ENCODE measurements around the gene PMF1.

PMF1 gene

GRCh38 chr1:156241311-156241811 is 28.6 kb downstream of the PMF1 start:
- no peak for DNase-seq

- no peak for DNase-seq
These were observed 29.1 kb downstream of the PMF1 start, which contains the start of gene BGLAP for GRCh38 chr1:156241926-156242325. BGLAP (plus strand) TSS chr1:156242184; CDS start chr1:156242232, 48 bp downstream.

DNA sequence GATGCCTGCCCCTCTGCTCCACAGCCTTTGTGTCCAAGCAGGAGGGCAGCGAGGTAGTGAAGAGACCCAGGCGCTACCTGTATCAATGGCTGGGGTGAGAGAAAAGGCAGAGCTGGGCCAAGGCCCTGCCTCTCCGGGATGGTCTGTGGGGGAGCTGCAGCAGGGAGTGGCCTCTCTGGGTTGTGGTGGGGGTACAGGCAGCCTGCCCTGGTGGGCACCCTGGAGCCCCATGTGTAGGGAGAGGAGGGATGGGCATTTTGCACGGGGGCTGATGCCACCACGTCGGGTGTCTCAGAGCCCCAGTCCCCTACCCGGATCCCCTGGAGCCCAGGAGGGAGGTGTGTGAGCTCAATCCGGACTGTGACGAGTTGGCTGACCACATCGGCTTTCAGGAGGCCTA is 29.9 kb downstream of the PMF1 start:
- no peak for DNase-seq

- DNase-seq, result no peak
These were observed 31.3 kb downstream of the PMF1 start for GRCh38 chr1:156244126-156244525.

GRCh38 chr1:156244712-156245111 is 31.9 kb downstream of the PMF1 start:
- no peak for DNase-seq

DNA sequence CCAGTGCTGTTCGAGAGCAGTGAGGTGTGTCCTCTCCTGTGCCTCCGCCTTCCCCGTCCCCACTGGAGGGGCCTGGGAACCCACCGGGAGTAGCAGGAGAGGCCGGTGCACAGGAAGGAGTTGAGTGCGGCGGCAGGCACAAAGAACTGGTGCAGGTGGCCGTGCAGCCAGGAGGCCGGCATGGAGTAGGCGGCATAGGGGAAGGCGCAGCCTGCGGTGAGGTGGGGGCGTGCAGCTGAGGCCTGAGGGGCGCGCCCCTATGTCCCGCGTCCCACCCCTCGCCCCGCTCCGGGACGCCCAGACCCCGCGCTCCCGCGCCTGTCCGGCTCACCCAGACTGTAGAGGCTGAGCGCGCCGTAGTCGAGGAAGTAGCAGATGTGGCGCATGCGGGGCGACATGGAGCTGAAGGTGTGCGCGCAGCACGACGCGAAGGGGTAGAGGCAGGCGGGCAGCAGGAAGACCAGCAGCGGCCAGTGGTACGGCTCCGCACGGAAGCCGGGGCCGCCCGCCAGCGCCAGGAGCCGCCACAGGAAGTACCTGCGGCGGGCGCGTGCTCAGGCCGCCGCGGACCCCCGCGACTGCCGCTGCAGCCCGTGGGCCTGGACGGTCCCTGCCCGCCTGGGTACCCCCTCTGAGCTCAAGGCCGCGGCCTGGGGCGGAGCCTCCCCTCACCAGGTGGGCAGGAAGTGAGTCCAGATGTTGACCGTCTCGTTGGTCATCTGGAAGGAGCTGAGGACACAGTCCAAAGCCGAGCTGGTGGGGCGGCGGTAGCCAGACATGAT is 32.8 kb downstream of the PMF1 start:
- DNase-seq, result peak; percentile 26

DNA sequence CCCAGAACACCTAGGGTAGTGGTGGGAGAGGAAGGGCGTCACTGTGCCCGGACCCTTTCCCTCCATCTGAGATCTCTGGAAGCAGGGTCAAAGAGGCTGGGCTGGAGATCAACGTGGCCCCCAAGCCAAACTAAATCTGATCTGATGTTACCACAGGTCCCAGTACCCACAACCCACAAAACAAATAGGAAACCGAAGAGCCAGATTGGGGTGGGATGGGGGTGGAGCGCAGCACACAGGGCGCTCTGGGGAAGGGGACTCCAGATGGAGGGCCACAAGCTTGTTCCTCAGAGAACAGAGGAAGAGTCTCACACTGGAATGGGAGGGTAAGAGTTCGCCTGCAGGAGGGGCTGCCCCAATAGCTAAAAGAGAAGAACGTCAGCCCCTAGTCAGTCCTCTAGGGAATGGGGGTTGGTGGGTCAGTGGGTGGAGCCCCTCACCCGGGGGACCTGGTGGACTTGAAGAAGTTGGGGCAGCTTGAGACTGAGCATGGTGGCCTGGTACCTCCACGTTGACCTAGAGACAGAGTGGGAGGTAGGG is 33.5 kb downstream of the PMF1 start:
- no peak for DNase-seq

- DNase-seq, result no peak
These were observed 34.1 kb downstream of the PMF1 start for GRCh38 chr1:156246781-156247459.

DNA sequence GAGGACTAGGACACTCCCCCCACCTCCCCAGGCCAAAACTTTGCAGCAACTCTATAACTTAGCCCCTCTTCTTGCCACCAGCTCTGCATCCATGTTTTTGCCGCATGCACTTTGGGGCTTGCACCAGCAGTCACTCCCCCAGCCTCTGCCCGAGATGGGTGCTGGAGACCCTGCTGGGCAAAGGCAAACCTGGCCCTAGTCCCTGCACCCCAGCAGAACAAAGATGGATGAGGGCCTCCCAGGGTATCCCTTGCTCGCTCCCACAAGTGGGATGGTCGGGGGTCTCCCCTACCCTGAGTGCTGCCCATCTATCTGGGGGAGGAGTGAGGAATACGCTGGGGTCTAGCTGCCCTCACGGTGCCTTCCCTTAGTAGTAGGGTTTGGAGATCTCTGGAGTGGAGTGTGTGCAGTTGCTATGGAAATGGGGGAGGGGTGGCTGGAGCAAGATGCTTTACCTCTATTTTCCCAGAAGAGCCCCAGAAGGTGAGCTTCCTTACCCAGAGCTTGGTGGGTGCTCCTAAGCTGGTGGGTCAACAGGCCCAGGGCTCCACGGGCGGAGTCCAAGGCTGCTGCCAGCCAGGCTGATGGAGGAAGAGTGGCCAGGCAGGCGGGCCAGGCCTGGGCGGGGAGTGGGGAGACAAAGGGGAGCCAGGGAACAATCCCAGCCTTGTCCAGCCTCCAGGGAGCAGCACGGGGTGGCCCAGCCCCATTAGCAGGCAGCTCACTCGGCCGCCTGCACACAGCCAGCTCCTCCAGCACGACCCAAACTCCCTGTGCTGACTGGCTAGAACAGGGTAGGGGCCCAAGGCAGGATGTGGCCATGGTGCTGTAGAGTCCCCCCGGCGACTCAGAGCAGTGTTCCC is 34.9 kb downstream of the PMF1 start, which contains the start of gene PAQR6:
Gene PAQR6, minus strand, starts transcription at position 597 of the 863 bp plus-strand sequence. CDS start 1,325 bp downstream, outside the sequence.
- no peak for DNase-seq

GRCh38 chr1:156248323-156248683 is 35.5 kb downstream of the PMF1 start:
- no peak for DNase-seq

DNA sequence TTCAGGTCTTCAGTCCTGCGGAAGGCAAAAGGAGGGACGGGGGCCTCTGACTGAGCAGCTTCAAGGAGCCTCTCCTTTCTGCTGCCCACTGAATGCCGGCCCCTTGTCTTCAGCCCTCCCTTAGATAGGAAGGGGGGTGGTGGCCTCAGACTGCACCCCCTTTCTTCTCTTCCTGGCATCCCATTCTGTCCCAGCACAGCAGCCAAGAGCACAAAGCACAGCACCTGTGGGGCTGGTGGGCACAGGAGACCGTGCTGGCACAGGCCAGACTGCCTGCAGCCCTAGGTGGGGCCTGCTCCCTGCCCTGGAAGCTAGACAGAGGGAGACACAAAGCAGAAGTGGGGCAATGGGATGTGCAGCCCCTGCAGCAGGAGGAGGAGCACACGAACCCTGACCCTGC is 36.8 kb downstream of the PMF1 start:
- DNase-seq, result no peak

GRCh38 chr1:156251527-156251926 is 38.7 kb downstream of the PMF1 start:
- no peak for DNase-seq

- DNase-seq, result no peak
These were observed 40.8 kb downstream of the PMF1 start for GRCh38 chr1:156253634-156254033.

GRCh38 chr1:156257711-156258110 is 44.9 kb downstream of the PMF1 start:
- no peak for DNase-seq

GRCh38 chr1:156258859-156259258 is 46.1 kb downstream of the PMF1 start:
- DNase-seq, result no peak

DNA sequence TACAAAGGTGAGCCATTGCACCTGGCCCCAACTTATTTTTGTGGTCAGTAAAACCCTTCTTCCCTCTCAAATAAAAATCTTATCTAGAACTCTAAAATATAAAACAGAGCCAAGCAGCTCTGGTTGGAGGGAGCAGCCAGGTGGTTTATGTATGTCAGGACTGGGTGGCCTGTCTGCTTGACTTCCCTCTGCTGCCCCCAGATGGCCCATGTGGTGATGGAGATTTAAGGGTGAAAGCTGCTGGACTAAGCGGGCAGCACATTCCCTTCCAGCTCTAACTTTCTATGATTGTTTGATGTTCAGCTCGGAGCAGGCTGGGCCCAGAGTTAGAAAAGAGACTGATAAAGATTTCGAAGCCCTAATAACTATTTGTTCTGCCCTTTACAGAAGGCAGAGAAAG is 47.0 kb downstream of the PMF1 start:
- DNase-seq, result no peak

- DNase-seq, result no peak
These were observed 48.1 kb downstream of the PMF1 start for GRCh38 chr1:156260896-156261295.

GRCh38 chr1:156262461-156263287 is 49.9 kb downstream of the PMF1 start:
- no peak for DNase-seq

GRCh38 chr1:156263288-156263655 is 50.5 kb downstream of the PMF1 start:
- DNase-seq, result no peak

- DNase-seq, result no peak
These were observed 53.2 kb downstream of the PMF1 start for GRCh38 chr1:156266051-156266450.

- DNase-seq, result no peak
These were observed 55.5 kb downstream of the PMF1 start for GRCh38 chr1:156268336-156268735.

DNA sequence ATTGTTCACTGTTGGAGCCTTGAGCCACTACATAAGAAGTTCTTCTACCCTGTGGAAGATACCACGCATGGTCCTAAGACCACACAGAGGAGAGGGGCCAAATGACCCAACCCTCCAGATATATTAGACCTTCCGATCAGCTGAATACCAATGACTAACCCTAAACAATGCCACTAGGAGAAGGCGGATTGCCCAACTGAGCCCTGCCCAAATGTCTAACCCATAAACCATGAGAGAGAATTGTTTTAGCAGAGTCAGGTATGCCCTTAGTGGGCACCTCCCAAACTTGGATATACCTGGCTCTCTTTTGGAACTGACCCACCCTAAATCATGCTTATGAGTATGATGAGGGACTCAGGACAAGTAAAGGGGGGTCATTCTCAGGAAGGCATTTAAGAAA is 57.5 kb downstream of the PMF1 start:
- no peak for DNase-seq

Data from stimulated activated naive CD4-positive, alpha-beta T cell treated with Interleukin-2 at 50 U/mL for 16 hours (primary cell).